Gastroesophageal sphincter (tissue), 3 donors: ENCODE results near the gene USP49.

Experiments
- CTCF ChIP-seq, 4 experiments: fragments of 200-600 bp in 2 of 4; fragments of 450-650 bp in 2 of 4; sonication (generic) in 1 of 4; IDR thresholded peaks; one replicate each; pipeline ENCODE4 v1.5.1; 2017 to 2019; ENCODE audit warnings: antibody characterized with exemption in 4 of 4, mild to moderate bottlenecking in 2 of 4, moderate library complexity in 2 of 4
- EP300 ChIP-seq: sonication (generic); formaldehyde crosslinking; IDR thresholded peaks from one replicate; pipeline ENCODE4 v1.6.1; 2017; ENCODE audit warnings: antibody characterized with exemption, mild to moderate bottlenecking
- POLR2AphosphoS5 ChIP-seq: sonication (generic); formaldehyde crosslinking; IDR thresholded peaks from one replicate; pipeline ENCODE4 v1.6.1; 2017; ENCODE audit warnings: antibody characterized with exemption

DNA sequence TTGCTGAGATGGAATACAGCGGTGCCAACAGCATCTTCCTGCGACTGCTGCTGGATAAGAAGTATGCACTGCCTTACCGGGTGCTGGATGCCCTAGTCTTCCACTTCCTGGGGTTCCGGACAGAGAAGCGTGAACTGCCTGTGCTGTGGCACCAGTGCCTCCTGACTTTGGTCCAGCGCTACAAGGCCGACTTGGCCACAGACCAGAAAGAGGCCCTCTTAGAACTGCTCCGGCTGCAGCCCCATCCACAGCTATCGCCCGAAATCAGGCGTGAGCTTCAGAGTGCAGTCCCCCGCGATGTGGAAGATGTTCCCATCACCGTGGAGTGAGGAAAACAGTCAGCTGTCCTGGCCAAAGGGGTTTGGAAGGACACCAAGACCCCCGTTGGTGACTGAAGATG is 37.2 kb upstream of the USP49 start:
- TF ChIP-seq CTCF (IDR thresholded peaks at IDR 0.05), result no peak
- TF ChIP-seq POLR2AphosphoS5, result no peak
- TF ChIP-seq EP300, result no peak
